ENCODE data around the gene CAMKK2.
A peak's percentile ranks its signal among the peaks of the same experiment; 100 is the strongest.
"Not testable (repeated sequence)": the region's sequence is repeated elsewhere in the genome, so short reads cannot be mapped to it uniquely, and the experiment has no call there.

Gene CAMKK2

GRCh38 chr12:121222847-121223246, 73.7 kb downstream of the CAMKK2 start:
- DNase-seq = no peak

DNA sequence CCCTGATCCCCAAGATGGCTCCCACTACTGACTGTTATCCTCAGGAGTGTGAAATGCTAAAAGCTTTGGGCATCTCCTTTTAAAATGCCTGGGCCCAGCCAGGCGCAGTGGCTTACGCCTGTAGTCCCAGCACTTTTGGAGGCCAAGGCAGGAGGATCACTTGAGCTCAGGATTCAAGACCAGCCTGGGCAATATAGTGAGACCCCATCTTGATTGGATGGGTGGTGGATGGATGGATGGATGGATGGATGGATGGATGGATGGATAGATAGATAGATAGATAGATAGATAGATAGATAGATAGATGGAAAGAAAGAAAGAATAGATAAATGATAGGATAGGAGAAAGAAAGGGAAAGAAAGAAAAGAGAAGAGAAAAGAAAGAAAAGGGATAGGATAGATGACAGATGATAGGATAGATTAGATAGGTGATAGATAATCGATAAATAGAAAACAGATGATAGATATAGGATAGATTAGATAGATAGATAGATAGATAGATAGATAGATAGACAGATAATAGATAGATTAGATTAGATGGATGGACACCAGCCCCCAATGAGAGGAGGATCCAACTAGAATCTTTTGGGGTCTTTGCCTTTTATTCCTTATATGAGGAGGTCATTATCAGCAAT, 77.0 kb downstream of the CAMKK2 start:
- DNase-seq = no peak

- no peak for DNase-seq
Measured at GRCh38 chr12:121218588-121219352, 77.7 kb downstream of the CAMKK2 start.

DNA sequence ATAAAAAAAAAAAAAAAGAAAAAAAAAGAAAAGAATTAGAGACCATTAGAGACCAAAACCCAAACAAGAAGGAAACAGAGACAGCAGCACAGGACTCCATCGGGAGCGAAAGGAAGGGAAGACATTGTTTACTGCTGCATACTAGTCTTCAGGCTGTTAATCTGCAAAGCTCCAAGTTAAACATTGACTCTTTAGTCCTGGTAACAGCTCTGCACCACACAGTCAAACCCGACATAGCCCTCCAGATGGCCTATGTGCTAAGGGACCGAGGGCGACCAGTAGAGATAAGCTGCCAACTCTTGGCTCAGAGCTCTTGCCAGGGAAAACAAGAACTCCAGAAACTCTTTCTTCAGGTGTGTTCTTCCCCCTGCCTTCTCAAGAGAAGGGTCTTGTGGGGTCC, 78.7 kb downstream of the CAMKK2 start:
- no peak for DNase-seq

DNA sequence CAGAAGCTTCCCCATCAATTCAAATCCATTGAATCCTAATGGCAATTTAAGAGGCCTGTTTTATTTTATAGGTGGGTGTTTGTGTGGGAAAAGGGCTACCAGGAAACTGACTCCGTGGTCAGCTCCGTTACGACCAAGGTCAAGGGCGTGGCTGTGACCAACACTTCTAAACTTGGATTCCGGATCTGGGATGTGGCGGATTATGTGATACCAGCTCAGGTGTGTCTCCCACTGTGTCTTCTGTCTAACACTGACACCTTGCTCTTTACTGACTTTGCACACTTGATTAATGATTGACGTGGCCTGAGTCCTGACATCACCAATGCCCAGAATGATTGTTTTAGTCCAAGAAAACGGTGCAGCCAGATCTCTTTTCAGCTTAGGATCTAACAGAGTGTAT, 79.4 kb downstream of the CAMKK2 start:
- no peak for DNase-seq

- DNase-seq = no peak
Measured at GRCh38 chr12:121216102-121216501, 80.4 kb downstream of the CAMKK2 start.

DNA sequence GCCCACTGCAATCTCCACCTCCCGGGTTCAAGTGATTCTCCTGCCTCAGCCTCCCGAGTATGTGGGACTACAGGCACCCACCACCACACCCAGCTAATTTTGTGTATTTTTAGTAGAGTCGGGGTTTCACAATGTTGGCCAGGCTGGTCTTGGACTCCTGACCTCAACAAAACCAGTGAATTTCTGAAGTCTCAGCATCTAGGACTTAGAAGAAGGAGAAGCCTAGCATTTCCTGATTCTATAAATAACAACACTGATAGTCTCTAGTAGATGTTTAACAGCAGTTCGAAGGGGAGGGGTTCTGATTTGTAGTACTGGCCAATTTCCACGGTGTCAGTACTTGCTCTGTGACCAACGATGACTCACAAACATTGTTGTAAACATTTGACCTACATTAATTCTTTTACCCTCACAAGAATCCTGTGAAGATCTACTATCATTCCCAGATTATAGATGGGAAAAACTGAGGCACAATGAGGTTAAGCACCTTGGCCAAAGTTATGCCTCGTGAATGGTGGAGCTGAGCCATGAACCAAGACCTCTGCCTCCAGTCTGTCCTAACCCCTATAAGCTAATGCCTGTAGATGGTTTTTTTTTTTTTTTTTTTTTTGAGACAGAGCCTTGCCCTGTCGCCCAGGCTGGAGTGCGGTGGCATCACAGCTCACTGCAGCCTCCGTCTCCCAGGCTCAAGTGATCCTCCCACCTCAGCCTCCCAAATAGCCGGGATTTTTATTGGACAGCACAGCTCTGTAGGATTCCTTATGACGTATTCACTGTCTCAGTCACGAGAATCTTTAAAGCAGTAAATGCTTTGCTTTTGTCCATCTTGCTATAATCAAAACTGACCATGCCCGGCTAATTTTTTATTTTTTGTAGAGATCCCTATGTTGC, 81.4 kb downstream of the CAMKK2 start:
- no peak for DNase-seq

DNA sequence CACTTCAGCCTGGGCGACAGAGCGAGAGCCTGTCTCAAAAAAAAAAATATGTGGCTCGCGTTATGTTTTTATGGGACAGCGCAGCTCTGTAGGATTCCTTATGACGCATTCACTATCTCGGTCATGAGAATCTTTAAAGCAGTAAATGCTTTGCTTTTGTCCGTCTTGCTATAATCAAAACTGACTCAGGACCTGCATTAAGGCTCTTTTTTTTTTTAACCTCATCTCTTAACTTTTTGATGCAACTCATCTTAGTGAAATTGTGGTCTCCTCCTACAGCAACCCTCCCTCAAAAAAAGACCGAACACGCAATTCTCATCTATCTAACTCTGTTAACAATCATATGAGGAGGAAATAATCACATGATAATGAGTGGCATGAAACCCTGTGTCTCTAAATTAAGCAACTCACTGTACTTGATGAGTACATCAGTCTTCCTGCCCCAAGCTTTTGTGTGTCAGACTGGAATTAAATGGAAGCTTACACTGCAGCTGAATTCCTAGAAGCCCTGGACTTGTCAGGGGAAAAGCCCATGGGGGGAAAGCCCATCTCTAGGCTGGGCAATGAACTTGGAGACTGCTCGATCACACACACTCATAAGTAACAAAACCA, 82.2 kb downstream of the CAMKK2 start:
- no peak for DNase-seq

- DNase-seq = no peak
Measured at GRCh38 chr12:121212875-121213274, 83.6 kb downstream of the CAMKK2 start.

- peak; percentile 78 for DNase-seq
Measured at GRCh38 chr12:121209624-121210572, 86.6 kb downstream of the CAMKK2 start, which contains the start of gene P2RX4. Gene P2RX4 (plus strand): TSS chr12:121210129. CDS start chr12:121210165, 36 bp downstream.

DNA sequence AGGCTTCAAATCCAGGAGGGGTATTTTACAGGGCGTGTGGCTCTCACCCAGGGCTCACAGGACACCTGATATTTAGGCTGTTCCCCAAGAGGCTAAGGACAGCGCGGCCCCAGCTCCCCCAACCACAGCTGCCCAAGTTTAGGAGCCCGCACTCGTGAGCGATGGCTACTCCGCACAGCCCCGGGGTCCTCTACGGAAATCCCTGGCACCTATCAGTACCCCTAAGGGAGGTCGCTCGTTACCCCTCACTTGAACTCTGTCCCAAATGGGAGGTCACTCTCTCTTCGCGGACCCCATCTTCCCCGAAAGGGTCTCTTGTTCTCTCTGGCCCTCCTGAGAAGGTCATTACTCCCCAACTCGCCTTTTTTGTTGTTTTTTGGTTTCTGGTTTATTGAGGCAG, 87.3 kb downstream of the CAMKK2 start:
- DNase-seq = no peak

DNA sequence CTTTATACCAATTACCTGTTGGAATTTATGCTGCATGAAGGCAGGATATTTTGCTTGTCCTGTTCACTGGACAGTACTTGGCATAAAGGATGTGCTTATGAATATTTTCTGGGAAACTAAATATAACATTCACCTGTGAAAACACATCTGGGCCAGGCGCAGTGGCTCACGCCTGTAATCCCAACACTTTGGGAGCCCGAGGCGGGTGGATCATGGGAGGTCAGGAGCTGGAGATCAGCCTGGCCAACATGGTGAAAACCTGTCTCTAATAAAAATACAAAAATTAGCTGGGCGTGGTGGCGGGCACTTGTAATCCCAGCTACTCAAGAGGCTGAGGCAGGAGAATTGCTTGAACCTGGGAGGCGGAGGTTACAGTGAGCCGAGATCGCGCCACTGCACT, 87.9 kb downstream of the CAMKK2 start:
- DNase-seq = not testable (repeated sequence)

DNA sequence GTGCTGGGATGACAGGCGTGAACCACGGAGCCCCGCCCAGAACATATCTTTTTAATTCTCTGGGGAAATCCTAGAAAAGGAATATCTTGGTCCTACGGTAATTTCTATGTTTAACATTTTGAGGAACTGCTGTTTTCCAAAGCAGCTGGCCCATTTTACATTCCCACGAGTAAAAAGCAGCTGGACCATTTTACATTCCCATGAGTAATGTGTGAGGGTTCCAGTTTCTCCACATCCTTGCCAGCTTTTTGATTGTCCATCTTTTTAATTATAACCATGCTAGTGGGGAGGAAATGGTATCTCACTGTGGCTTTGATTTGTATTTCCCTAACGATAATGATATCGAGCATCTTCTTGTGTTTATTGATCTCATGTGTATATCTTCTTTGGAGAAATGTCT, 91.0 kb downstream of the CAMKK2 start:
- no peak for DNase-seq

GRCh38 chr12:121203482-121203881, 93.0 kb downstream of the CAMKK2 start:
- DNase-seq = no peak

DNA sequence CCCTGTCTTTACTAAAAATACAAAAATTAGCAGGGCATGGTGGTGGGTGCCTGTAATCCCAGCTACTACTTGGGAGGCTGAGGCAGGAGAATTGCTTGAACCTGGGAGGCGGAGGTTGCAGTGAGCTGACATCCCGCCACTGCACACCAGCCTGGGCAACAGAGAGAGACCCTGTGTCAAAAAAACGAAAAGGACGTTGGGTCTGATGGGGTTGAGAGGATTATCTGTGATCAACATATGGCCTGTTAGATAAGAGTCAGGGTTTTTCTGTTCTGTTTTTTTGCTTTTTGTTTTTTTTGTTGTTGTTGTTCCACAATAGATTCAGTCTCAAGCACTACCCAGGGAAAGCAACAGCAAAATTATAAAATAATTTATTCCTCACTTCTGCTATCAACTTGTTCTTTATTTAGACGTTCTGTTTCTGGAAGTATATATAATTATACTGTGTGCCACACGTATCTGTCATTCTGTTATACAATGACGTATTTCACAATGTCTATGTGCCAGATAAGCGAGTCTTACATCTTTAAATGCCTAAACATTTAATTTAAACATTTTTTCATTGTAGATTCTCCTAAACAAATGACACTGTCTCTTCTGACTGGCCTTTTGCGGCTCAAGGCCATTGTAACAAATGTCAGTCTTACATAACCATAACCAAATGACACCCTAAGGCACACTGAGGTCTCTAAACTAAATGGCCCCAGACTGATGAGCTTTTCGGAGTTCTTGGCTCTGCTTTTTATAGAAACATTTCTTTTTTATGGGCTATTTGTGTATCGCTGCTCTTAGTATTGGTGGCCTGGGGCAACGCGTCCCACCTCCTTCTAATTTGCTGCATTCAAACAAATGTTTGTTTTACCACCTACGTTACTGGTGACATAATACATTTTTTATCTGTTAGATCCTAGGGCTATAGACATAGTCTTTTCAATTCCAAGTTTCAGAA, 93.8 kb downstream of the CAMKK2 start:
- no peak for DNase-seq

DNA sequence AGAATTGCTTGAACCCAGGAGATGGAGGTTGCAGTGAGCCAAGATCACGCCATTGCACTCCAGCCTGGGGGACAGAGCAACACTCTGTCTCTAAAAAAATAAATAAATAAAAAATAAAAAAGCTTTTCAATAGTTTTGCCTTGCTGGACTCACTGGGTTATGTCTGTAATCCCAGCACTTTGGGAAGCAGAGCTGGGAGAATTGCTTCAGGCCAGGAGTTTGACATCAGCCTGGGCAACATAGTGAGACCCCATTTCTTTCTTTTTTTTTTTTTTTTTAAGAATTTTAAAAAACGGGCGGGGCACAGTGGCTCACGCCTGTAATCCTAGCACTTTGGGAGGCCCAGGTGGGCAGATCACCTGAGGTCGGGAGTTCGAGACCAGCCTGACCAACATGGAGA, 95.4 kb downstream of the CAMKK2 start:
- DNase-seq = not testable (repeated sequence)

- no peak for DNase-seq
Measured at GRCh38 chr12:121198949-121199348, 97.6 kb downstream of the CAMKK2 start.

- peak; percentile 92 to 95 for DNase-seq
Measured at GRCh38 chr12:121196902-121197301, 99.6 kb downstream of the CAMKK2 start.

DNA sequence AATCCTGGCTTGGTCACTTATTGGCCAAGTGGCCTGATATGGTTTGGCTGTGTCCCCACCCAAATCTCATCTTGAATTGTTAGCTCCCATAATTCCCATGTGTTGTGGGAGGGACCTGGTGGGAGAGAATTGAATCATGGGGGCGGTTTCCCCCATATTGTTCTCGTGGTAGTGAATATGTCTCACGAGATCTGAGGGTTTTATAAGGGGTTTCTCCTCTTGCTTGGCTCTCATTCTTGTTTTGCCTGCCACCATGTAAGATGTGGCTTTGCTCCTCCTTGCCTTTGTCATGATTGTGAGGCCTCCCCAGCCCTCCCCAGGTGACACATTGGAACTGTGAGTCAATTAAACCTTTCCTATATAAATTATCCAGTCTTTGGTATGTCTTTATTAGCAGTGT, 105.4 kb downstream of the CAMKK2 start:
- no peak for DNase-seq

GRCh38 chr12:121190523-121191031, 105.9 kb downstream of the CAMKK2 start:
- DNase-seq = peak; percentile 17 to 40
